Neutrophil (primary cell): Measurements from ENCODE around the gene USP12.

Experiments used
- H3K27ac ChIP-seq: fragments of 200-600 bp; sonication (generic); 2 replicates; pipeline ENCODE4 v1.5.1; 2016; ENCODE audit warnings: mild to moderate bottlenecking, moderate library complexity
- H3K27me3 ChIP-seq: fragments of 200-600 bp; sonication (generic); 2 replicates; pipeline ENCODE4 v1.6.0; 2016; ENCODE audit warnings: mild to moderate bottlenecking
- H3K36me3 ChIP-seq: fragments of 200-600 bp; sonication (generic); 2 replicates; pipeline ENCODE4 v1.5.1; 2017
- H3K4me1 ChIP-seq, 2 experiments: fragments of 200-600 bp in 1 of 2; sonication (generic) in 1 of 2; 1 replicate in 1 of 2; 2 replicates in 1 of 2; pipeline versions ENCODE4 v1.5.1 to v1.6.1; 2013 to 2016; ENCODE audit warnings: low read depth in 1 of 2, low read length in 1 of 2, mild to moderate bottlenecking in 1 of 2, moderate library complexity in 1 of 2; ENCODE audit not compliant: control insufficient read depth in 1 of 2, insufficient read depth in 1 of 2
- H3K4me3 ChIP-seq, 2 experiments: fragments of 200-600 bp in 1 of 2; sonication (generic) in 1 of 2; 1 replicate in 1 of 2; 2 replicates in 1 of 2; pipeline ENCODE4 v1.5.1; 2013 to 2016; ENCODE audit warnings: low read depth in 1 of 2, low read length in 1 of 2, mild to moderate bottlenecking in 1 of 2, moderate library complexity in 1 of 2
- H3K9me3 ChIP-seq: fragments of 200-600 bp; sonication (generic); 2 replicates; pipeline ENCODE4 v1.5.1; 2016
- TF ChIP-seq, protein P1 (sequence below): fragments of 200-600 bp; sonication (generic); IDR thresholded peaks from 2 replicates; pipeline ENCODE4 v1.5.1; 2016; ENCODE audit warnings: antibody characterized with exemption

The USP12 gene

DNA sequence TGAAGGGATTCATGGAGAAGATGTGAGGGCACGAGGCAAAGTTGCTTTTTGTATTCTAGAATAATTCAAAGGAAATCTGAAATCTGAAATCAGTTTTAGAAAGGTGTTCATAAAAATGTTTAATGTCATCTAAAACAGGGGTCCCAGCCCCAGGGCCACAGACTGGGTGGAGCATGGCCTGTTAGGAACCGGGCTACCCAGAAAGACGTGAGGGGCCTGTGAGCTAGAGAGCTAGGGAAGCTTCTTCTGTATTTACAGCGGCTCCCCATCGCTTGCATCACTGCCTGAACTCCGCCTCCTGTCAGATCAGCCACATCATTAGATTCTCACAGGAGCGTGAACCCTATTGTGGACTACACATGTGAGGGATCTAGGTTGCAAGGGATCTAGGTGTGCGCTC is 151.2 kb downstream of the USP12 start:
- TF ChIP-seq, protein P1, sequence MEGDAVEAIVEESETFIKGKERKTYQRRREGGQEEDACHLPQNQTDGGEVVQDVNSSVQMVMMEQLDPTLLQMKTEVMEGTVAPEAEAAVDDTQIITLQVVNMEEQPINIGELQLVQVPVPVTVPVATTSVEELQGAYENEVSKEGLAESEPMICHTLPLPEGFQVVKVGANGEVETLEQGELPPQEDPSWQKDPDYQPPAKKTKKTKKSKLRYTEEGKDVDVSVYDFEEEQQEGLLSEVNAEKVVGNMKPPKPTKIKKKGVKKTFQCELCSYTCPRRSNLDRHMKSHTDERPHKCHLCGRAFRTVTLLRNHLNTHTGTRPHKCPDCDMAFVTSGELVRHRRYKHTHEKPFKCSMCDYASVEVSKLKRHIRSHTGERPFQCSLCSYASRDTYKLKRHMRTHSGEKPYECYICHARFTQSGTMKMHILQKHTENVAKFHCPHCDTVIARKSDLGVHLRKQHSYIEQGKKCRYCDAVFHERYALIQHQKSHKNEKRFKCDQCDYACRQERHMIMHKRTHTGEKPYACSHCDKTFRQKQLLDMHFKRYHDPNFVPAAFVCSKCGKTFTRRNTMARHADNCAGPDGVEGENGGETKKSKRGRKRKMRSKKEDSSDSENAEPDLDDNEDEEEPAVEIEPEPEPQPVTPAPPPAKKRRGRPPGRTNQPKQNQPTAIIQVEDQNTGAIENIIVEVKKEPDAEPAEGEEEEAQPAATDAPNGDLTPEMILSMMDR: no peak
- no peak overlapping the region for H3K27ac ChIP-seq
- no peaks in the 10 kb centered on the region for H3K36me3 ChIP-seq
- H3K4me3 ChIP-seq: no peak overlapping the region
- H3K4me1 ChIP-seq: peaks cover 0 to 9% of the 10 kb centered on the region in 2 experiments
- no peaks in the 10 kb centered on the region for H3K27me3 ChIP-seq
- no peaks in the 10 kb centered on the region for H3K9me3 ChIP-seq

DNA sequence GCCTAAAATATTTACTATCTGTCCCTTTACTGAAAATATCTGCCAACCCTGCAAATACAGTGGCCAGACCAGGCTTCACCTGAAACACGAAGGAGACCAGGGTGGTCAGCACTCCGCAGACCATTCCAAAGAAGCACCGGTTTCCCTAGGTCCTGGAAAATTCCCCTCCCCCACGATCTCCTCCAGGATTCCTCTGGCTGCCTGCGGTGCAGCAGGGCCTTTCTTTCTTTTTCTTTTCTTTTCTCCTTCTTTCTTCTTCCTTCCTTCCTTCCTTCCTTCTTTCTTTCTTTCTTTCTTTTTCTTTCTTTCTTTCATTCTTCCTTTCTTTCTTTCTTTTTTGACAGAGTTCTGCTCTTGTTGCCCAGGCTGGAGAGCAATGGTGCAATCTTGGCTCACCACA is 152.7 kb downstream of the USP12 start:
- Histone ChIP-seq H3K4me1 (peaks cover 0 to 4% of the 10 kb centered on the region in 2 experiments), H3K27me3 (no peaks in the 10 kb centered on the region), H3K36me3 (no peaks in the 10 kb centered on the region), H3K9me3 (no peaks in the 10 kb centered on the region), H3K27ac (no peak overlapping the region), H3K4me3 (no peak overlapping the region)
- TF ChIP-seq, protein P1: no peak

DNA sequence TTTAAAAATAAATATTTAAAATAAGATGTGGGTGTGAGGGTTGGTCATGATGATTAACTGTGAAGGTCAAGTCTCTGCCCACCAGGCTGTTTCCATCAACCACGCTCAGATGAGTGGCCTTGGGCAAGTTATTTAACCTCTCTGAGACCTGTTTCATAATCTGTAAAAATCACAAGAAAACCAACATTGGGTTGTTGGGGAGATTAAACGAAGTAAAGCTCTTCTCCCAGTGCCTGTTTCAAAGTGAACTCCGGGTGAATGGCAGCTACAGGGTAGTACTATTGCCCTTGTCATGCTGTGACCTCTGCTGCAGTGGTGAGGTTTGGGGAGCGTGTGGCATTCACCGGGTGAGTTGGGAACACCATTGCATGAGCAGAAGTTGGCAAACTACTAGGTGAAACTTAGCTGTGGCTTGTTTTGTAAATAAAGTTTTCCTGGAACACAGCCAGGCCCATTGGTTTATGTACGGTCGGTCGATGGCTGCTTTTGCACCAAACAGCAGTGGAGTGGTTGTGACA is 153.2 kb downstream of the USP12 start:
- no peak overlapping the region for H3K4me3 ChIP-seq
- peaks cover 0 to 4% of the 10 kb centered on the region in 2 experiments for H3K4me1 ChIP-seq
- H3K27me3 ChIP-seq: no peaks in the 10 kb centered on the region
- no peaks in the 10 kb centered on the region for H3K9me3 ChIP-seq
- TF ChIP-seq, protein P1: no peak
- no peaks in the 10 kb centered on the region for H3K36me3 ChIP-seq
- H3K27ac ChIP-seq: no peak overlapping the region

DNA sequence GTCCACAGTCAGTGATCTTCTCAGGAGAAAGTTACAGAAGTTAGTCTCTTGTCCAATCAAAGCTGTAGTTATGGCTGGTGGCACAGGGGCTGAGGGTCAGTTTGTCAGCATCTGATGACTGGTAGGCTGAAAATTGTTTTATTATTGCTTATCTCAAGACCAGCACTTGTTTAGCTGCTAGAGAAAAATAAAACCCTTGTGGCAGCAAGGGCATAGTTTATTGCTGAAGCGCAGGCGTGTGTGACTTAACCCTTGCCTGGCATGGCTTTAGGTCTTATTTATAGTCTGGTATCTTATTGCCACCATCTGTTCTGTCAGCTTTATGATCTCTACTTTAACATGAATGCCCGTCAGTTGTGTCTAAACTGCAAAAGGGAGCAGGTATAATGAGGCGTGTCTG is 154.7 kb downstream of the USP12 start:
- Histone ChIP-seq H3K4me1 (no peaks in the 10 kb centered on the region), H3K27me3 (no peaks in the 10 kb centered on the region), H3K9me3 (no peaks in the 10 kb centered on the region), H3K4me3 (no peak overlapping the region), H3K36me3 (no peaks in the 10 kb centered on the region), H3K27ac (no peak overlapping the region)
- TF ChIP-seq, protein P1: no peak
